ENCODE measurements around the gene FER1L5. TPM values are rescaled to one million over a fixed set of nuclear protein-coding genes. Genes with fewer than 3 reads are reported as not detected.

Gene FER1L5
- total and polyA plus RNA-seq, 12 donors = 0.02 to 0.87 (median 0.14) TPM; not detected in 1

DNA sequence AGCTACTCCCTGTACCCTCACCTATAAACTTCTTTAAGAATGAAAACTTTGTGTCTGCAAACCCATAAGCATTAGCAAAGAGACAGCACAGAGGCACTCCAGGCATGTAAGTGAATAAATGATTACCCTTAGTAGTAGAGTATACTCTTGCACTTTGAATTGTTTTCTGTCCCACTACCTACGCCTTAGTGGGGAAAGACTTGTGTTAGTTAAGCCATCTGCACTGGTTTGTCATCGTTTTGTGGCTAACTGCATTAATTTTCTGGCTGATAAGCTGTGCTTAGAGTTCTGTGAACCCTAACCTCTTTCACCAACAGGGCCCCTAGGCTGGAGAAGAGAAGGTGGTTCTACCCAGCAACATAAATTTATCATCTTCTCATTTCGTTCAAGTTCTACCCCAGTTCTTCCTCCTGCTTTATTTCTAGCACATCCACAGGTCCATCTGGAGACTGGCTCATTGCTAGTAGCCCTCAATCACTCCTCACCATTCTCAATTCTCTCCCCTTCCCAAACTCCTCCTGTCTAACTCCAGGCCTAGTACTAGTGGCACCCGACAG lies 96.6 kb downstream of the FER1L5 start:
- no peak for TF ChIP-seq POLR2A (IDR thresholded peaks at IDR 0.05)
- TF ChIP-seq, protein P1, sequence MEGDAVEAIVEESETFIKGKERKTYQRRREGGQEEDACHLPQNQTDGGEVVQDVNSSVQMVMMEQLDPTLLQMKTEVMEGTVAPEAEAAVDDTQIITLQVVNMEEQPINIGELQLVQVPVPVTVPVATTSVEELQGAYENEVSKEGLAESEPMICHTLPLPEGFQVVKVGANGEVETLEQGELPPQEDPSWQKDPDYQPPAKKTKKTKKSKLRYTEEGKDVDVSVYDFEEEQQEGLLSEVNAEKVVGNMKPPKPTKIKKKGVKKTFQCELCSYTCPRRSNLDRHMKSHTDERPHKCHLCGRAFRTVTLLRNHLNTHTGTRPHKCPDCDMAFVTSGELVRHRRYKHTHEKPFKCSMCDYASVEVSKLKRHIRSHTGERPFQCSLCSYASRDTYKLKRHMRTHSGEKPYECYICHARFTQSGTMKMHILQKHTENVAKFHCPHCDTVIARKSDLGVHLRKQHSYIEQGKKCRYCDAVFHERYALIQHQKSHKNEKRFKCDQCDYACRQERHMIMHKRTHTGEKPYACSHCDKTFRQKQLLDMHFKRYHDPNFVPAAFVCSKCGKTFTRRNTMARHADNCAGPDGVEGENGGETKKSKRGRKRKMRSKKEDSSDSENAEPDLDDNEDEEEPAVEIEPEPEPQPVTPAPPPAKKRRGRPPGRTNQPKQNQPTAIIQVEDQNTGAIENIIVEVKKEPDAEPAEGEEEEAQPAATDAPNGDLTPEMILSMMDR (IDR thresholded peaks at IDR 0.05) = no peak
- Histone ChIP-seq H3K36me3 (replicated peaks in 1 of 2) (peaks cover 0 to 6% of the 10 kb centered on the region in 2 donors), H3K27ac (peak overlapping the region in 3 of 5 donors; percentile 28 to 72 (median 35)), H3K9me3 (replicated peaks in 1 of 3) (no peaks in the 10 kb centered on the region), H3K27me3 (no peaks in the 10 kb centered on the region), H3K4me3 (peak overlapping the region in 3 of 4 donors; percentile 54 to 89 (median 58)), H3K4me1 (replicated peaks in 1 of 2) (peaks cover 11 to 51% of the 10 kb centered on the region in 2 donors)
- WGBS, 4 donors = 15 to 23% (median 20%) methylated on average over 4 of the region's 4 CpGs
- intact Hi-C loops (cut with DNase I) = no loop called here
- no peak for DNase-seq

DNA sequence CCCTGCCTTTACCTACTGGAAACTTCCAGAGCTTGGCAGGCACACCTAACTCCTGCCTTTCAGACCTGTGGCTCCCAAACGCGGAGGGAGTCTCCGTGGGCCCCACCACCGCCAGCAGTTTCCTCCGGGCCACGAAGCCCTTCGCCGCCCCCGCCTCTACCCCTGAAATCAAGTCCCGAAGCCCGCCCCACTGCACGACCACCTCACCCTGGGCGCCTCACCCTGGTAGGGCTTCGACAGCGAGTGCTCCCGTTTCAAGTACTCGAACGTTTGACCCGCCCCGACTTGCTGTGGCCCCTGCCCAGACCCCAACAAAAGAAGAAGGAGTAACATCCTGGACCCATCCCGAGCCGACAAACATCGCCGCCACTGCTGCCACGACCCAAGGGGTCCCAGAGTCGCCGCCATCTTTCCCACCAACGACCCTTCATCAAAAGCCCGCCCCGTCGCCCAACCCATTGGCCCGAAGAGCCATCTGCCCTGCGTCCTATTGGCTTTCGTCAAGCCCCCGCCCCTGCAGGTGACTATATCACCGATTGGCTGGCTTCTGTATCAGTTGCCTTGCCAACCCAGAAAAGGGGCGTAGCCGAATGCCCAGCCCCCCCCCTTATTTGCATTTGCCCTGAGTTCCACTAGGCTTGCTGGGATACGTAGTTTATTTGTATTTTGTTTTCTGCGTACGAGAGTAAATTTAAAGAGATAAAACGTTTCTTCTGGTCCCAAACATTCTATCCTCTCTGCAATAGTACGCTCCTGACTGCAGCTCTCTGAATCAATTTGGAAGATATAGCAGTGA lies 97.3 kb downstream of the FER1L5 start, which contains the start of gene LMAN2L:
LMAN2L (minus strand) TSS at position 432 of the 796 bp plus-strand sequence; CDS start at position 408, 24 bp downstream.
- H3K27ac ChIP-seq = peak within 1 kb of the TSS in 4 of 5 donors; percentile 19 to 72 (median 32)
- 0 to 1% (median 1%) methylated on average over 8 to 43 of the region's 43 CpGs for WGBS, 4 donors
- H3K9me3 ChIP-seq (replicated peaks in 1 of 3) = no peaks in the 10 kb centered on the region
- no peaks in the 10 kb centered on the region for H3K27me3 ChIP-seq
- intact Hi-C loops (cut with DNase I) = no loop called here
- H3K36me3 ChIP-seq (replicated peaks in 1 of 2) = peaks cover 0 to 3% of the 10 kb centered on the region in 2 donors
- peak in 1 of 2 donors; percentile 56 for TF ChIP-seq POLR2A (IDR thresholded peaks at IDR 0.05)
- TF ChIP-seq, protein P1 (IDR thresholded peaks at IDR 0.05) = no peak
- H3K4me1 ChIP-seq (replicated peaks in 1 of 2) = peaks cover 11 to 44% of the 10 kb centered on the region in 2 donors
- DNase-seq = peak; percentile 97 to 100 (median 99)
- H3K4me3 ChIP-seq = peak within 1 kb of the TSS in 3 of 4 donors; percentile 54 to 89 (median 58)

DNA sequence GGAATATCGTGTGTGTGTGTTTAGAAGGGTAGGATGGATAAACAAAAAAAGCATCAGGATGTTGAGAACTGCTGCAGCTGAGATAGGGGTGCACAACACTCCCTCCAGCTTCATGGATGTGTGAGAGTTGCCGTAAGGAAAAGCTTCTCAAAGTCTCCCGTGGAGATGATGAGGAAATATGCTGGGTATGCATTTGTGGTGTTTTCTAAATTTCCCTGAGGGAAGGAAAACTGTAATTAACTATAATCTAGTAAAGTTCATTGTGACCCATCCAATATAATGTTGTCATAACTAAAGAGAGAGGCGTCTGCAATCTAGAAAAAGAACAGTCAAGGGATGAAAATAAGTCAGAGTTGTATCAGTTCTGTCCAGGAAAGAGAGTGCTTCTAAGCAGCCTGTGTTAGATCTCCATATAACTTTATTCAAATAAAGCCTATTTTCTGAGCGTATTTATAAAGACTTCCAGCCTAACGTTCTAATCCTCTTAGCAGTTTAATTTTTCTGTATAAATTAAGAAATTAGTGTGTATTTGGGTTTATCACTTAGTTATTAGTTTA lies 104.6 kb downstream of the FER1L5 start:
- no peak for TF ChIP-seq POLR2A (IDR thresholded peaks at IDR 0.05)
- TF ChIP-seq, protein P1 (IDR thresholded peaks at IDR 0.05) = no peak
- Histone ChIP-seq H3K4me3 (no peak overlapping the region), H3K27me3 (no peaks in the 10 kb centered on the region), H3K9me3 (replicated peaks in 1 of 3) (no peaks in the 10 kb centered on the region), H3K27ac (no peak overlapping the region), H3K36me3 (replicated peaks in 1 of 2) (no peaks in the 10 kb centered on the region), H3K4me1 (replicated peaks in 1 of 2) (no peaks in the 10 kb centered on the region)
- intact Hi-C loops (cut with DNase I) = no loop called here
- no peak for DNase-seq
- 56 to 65% (median 60%) methylated on average over 6 of the region's 6 CpGs for WGBS, 4 donors

DNA sequence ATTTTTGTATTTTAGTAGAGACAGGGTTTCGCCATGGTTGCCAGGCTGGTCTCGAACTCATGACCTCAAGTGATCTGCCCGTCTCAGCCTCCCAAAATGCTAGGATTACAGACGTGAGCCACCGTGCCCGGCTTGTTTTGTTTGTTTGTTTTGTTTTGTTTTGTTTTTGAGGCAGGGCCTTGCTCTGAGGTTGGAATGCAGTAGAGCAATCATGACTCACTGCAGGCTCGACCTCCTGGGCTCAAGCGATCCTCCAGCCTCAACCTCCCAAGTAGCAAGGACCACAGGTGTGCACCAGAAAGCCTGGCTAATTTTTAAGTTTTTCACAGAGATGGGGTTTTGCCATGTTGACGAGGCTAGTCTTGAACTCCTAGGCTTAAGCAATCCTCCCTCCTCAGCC lies 109.2 kb downstream of the FER1L5 start:
- H3K27ac ChIP-seq = no peak overlapping the region
- H3K9me3 ChIP-seq (replicated peaks in 1 of 3) = no peaks in the 10 kb centered on the region
- 84 to 92% (median 86%) methylated on average over 9 of the region's 9 CpGs for WGBS, 4 donors
- intact Hi-C loops (cut with DNase I) = no loop called here
- H3K4me1 ChIP-seq (replicated peaks in 1 of 2) = no peaks in the 10 kb centered on the region
- no peak overlapping the region for H3K4me3 ChIP-seq
- TF ChIP-seq, protein P1 (IDR thresholded peaks at IDR 0.05) = no peak
- no peaks in the 10 kb centered on the region for H3K27me3 ChIP-seq
- no peak for DNase-seq
- no peaks in the 10 kb centered on the region for H3K36me3 ChIP-seq (replicated peaks in 1 of 2)

Measured in adrenal gland (tissue), 12 donors.